Peyer's patch (tissue), 4 donors: ENCODE data around the gene KAT7. TPM values are rescaled to one million over a fixed set of nuclear protein-coding genes. Genes with fewer than 3 reads are reported as not detected.

Source experiments
- DNase-seq, 3 donors: peaks; one replicate each; pipeline ENCODE4 v3.0.0-alpha.2; 2017 to 2019
- H3K27ac ChIP-seq, 4 donors: fragments of 200-600 bp; sonication (generic); one replicate each; pipeline ENCODE4 v1.5.1; 2016 to 2019
- H3K27me3 ChIP-seq, 2 donors: fragments of 200-600 bp; sonication (generic); one replicate each; pipeline ENCODE4 v1.5.1; 2019
- H3K36me3 ChIP-seq, 3 donors: fragments of 200-600 bp; sonication (generic); one replicate each; pipeline ENCODE4 v1.5.1; 2016 to 2019
- H3K4me1 ChIP-seq, 4 donors: fragments of 200-600 bp; sonication (generic); one replicate each; pipeline ENCODE4 v1.5.1; 2016 to 2019
- H3K4me3 ChIP-seq, 4 donors: fragments of 200-600 bp; sonication (generic); 1 replicate in 3 of 4; 2 replicates in 1 of 4; pipeline ENCODE4 v1.5.1; 2016 to 2019; ENCODE audit warnings: mild to moderate bottlenecking in 1 of 4
- H3K9me3 ChIP-seq, 4 donors: fragments of 200-600 bp; sonication (generic); one replicate each; pipeline ENCODE4 v1.5.1; 2016 to 2019; ENCODE audit warnings: mild to moderate bottlenecking in 1 of 4
- CTCF ChIP-seq, 6 experiments: fragments of 450-650 bp in 4 of 6; fragments of 200-600 bp in 2 of 6; sonication (generic) in 1 of 6; IDR thresholded peaks; one replicate each; pipeline ENCODE4 v1.5.1; 2017 to 2019; ENCODE audit warnings: antibody characterized with exemption in 6 of 6, mild to moderate bottlenecking in 3 of 6, moderate library complexity in 1 of 6
- POLR2A ChIP-seq, 2 donors: fragments of 450-650 bp; IDR thresholded peaks; one replicate each; pipeline ENCODE4 v1.5.1; 2017; ENCODE audit warnings: antibody characterized with exemption in 2 of 2, mild to moderate bottlenecking in 2 of 2, moderate library complexity in 2 of 2
- total RNA-seq, 4 donors: library from RNA; depleted of rRNA; stranded (reverse); fragments of >200 nt; gene quantifications; one replicate each; pipeline ENCODE4 v1.1.0, GENCODE V29; 2016

Gene KAT7
- total RNA-seq, 4 donors from 2014 or later, result 44.3 to 50.9 (median 45.3) TPM

- DNase-seq, result no peak
- H3K27ac ChIP-seq, result no peak overlapping the region
- peaks cover 0 to 22% (median 0%) of the 10 kb centered on the region in 3 donors for H3K36me3 ChIP-seq
- H3K9me3 ChIP-seq, result no peaks in the 10 kb centered on the region
- H3K4me3 ChIP-seq, result no peak overlapping the region
- no peak for TF ChIP-seq POLR2A (IDR thresholded peaks at IDR 0.05)
- TF ChIP-seq CTCF (IDR thresholded peaks at IDR 0.05), result no peak
- no peaks in the 10 kb centered on the region for H3K27me3 ChIP-seq
- peaks cover 0 to 16% (median 0%) of the 10 kb centered on the region in 4 donors for H3K4me1 ChIP-seq
Observed at GRCh38 chr17:49836111-49837030, 47.9 kb downstream of the KAT7 start.

- Histone ChIP-seq H3K27me3 (no peaks in the 10 kb centered on the region), H3K9me3 (no peaks in the 10 kb centered on the region), H3K4me3 (no peak overlapping the region), H3K4me1 (peaks cover 0 to 16% (median 0%) of the 10 kb centered on the region in 4 donors), H3K36me3 (peaks cover 0 to 4% (median 0%) of the 10 kb centered on the region in 3 donors), H3K27ac (no peak overlapping the region)
- DNase-seq, result no peak
- TF ChIP-seq CTCF (IDR thresholded peaks at IDR 0.05) (no peak), POLR2A (IDR thresholded peaks at IDR 0.05) (no peak)
Observed at GRCh38 chr17:49839455-49839854, 51.0 kb downstream of the KAT7 start.

- no peak overlapping the region for H3K4me3 ChIP-seq
- H3K27ac ChIP-seq, result no peak overlapping the region
- H3K36me3 ChIP-seq, result peaks cover 0 to 3% (median 0%) of the 10 kb centered on the region in 3 donors
- DNase-seq, result no peak
- no peaks in the 10 kb centered on the region for H3K9me3 ChIP-seq
- peaks cover 0 to 17% (median 0%) of the 10 kb centered on the region in 4 donors for H3K4me1 ChIP-seq
- no peaks in the 10 kb centered on the region for H3K27me3 ChIP-seq
- TF ChIP-seq CTCF (IDR thresholded peaks at IDR 0.05), result no peak
- no peak for TF ChIP-seq POLR2A (IDR thresholded peaks at IDR 0.05)
Observed at GRCh38 chr17:49841548-49841947, 53.1 kb downstream of the KAT7 start.

DNA sequence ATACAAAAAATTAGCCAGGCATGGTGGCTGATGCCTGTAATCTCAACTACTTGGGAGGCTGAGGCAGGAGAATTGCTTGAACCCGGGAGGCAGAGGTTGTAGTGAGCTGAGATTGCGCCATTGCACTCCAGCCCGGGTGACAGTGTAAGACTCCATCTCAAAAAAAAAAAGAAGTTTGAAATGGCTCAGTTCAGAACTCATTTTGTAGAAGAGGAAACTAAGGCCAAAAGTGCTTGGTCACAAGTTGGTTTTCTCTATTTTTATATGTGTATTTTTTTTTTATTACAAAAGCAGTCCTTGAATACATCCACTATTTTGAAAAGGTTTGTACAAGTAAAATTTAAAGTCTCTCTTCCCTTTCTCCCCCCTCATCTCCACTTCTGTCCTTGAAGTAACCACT lies 53.9 kb downstream of the KAT7 start:
- DNase-seq, result no peak
- Histone ChIP-seq H3K4me1 (peaks cover 0 to 11% (median 0%) of the 10 kb centered on the region in 4 donors), H3K36me3 (peaks cover 0 to 3% (median 0%) of the 10 kb centered on the region in 3 donors), H3K27me3 (no peaks in the 10 kb centered on the region), H3K27ac (no peak overlapping the region), H3K4me3 (no peak overlapping the region), H3K9me3 (no peaks in the 10 kb centered on the region)
- no peak for TF ChIP-seq CTCF (IDR thresholded peaks at IDR 0.05)
- TF ChIP-seq POLR2A (IDR thresholded peaks at IDR 0.05), result no peak

DNA sequence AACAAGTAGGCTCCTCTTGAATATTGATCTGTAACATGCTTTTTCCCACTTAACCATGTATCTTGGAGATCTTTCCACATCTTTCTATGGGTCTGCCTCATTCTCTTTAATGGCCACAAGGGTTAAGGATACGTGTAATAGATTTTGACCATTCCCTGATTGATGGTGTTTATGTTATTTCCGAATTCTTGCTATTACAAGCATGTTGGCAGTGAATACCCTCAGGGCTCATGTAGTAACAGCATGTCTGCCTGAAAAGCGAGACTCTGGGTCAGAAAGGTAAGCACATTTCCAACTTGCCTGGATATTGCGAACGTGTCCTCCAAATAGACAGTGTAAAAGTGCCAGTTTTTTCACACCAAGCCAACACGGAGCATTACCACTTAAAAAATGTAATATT lies 54.4 kb downstream of the KAT7 start:
- H3K4me3 ChIP-seq, result no peak overlapping the region
- TF ChIP-seq POLR2A (IDR thresholded peaks at IDR 0.05) (no peak), CTCF (IDR thresholded peaks at IDR 0.05) (no peak)
- peaks cover 0 to 11% (median 0%) of the 10 kb centered on the region in 4 donors for H3K4me1 ChIP-seq
- peaks cover 0 to 3% (median 0%) of the 10 kb centered on the region in 3 donors for H3K36me3 ChIP-seq
- no peaks in the 10 kb centered on the region for H3K9me3 ChIP-seq
- no peak for DNase-seq
- no peaks in the 10 kb centered on the region for H3K27me3 ChIP-seq
- no peak overlapping the region for H3K27ac ChIP-seq
